Measurements from ENCODE around the gene CRYBA2.

Gene CRYBA2

GRCh38 chr2:218956039-218956438 lies 37.2 kb downstream of the CRYBA2 start:
- no peak for DNase-seq (ENCODE audit: low spot score)

DNA sequence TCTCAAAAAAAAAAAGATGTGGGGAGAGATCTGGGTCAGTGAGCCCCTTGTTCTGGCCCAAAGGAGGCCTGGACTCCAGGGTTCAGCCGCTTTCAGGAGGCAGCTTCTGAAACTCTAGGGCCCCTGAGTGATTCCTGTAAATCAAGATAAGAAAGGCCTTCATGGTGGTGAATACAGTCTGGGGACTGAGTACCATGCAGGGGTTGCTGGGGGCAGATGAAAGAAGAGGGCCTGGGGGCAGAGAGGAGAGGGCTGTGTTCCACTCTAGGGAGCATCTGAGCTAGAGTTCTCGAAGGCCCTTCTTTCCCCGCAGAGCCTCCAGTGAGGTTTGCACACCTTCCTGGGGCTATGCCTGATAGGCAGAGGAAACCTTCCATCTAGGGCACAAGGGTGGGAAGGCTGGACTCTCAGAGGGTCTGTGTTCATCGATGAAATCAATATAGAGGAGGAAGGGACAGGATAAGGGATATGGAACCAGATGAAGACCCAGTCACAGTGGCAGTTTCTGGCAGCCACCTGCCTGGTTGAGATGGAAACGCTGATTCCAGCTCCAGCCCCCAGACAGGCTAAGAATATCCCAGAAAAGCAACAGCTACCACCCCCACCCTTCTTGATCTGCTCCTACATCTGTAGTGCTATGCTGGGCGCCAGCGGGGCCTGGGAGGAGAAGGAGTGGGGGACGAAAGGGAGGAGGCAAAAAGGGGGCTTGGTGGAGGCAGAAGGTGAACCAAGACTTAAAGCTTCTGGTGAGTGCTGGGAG lies 38.5 kb downstream of the CRYBA2 start:
- no peak for DNase-seq (ENCODE audit: low spot score)

DNA sequence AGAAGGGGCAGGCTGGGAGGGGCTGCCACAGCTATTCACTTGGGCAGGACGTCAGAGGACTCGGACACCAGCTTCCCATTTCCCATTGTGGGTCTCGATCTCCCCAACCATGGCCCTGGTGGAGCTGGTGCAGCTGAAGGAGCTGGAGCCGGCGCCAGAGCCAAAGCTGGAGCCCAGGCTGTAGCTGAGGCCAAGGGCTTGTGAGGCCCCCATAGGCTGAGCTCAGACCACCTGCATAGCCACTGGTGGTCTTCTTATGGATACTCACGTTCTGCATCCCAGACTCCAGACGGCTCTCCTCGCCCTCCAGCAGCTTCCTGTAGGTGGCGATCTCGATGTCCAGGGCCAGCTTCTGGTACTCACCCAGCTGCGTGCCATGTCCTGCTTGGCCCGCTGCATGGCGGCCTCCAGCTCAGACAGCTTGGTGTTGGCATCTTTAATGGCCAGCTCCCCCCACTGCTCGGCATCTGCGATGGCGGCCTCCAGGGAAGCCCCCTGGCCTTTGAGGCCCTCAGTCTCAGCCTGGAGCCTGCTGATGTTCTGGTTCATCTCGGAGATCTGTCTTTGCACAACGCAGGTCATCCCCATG lies 39.8 kb downstream of the CRYBA2 start:
- no peak for DNase-seq (ENCODE audit: low spot score)

DNA sequence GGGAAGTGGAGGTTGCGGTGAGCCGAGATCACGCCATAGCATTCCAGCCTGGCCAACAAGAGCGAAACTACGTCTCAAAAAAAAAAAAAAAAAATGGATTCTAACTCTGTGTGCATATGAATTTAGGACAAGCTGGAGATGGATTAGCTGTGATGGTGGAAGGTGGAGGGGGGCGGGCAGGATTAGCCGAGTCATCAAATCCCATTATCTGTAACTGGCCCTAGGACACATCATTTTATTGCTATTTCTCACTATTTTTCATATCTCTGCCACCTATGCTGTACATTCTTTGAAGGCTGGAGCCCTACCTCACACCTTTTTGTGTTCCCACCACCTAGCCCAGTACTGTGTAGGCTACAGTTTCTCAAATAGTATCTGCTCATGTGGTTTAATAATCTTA lies 41.1 kb downstream of the CRYBA2 start:
- no peak for DNase-seq (ENCODE audit: low spot score)

DNA sequence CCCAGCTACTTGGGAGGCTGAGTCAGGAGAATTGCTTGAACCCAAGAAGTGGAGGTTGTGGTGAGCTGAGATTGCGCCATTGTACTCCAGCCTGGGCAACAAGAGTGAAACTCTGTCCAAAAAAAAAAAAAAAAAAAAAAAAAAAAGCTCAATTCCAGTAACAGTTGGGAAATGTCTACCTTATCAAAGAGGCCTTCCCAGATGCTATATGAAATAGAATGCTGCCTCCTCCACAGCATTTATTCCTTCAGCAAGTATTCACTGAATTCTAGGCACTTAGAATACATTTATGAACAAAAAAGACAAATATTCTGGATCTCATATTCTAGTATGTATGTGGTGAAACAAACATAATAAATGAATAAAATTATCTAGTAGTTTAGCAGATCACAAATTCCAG lies 46.6 kb downstream of the CRYBA2 start:
- no peak for DNase-seq (ENCODE audit: low spot score)

- no peak for DNase-seq (ENCODE audit: low spot score)
These were observed 48.3 kb downstream of the CRYBA2 start for GRCh38 chr2:218944759-218945404.
